ENCODE measurements around the gene COMT. TPM values are rescaled to one million over a fixed set of nuclear protein-coding genes. Genes with fewer than 3 reads are reported as not detected.

COMT gene
- total and polyA plus RNA-seq, 4 donors: 75.3 to 430 (median 146) TPM

- H3K27ac ChIP-seq (ENCODE audit: low read depth in 1 of 2, low read length in 2 of 2): no peak overlapping the region
- no peak overlapping the region for H3K9ac ChIP-seq (ENCODE audit: low read depth in 1 of 2, low read length in 2 of 2)
- H3K27me3 ChIP-seq (ENCODE audit: control insufficient read depth in 4 of 4, insufficient read depth in 4 of 4, low read length in 3 of 4): no peaks in the 10 kb centered on the region
- TF ChIP-seq FOXA2 (IDR thresholded peaks at IDR 0.05) (no peak), YY1 (IDR thresholded peaks at IDR 0.05) (no peak)
- DNase-seq (ENCODE audit: low spot score): no peak
- no peaks in the 10 kb centered on the region for H3K9me3 ChIP-seq (ENCODE audit: control insufficient read depth in 4 of 4, low read length in 3 of 4)
- no peak overlapping the region for H3K4me3 ChIP-seq (ENCODE audit: low read depth in 1 of 3, low read length in 3 of 3)
- H3K4me1 ChIP-seq (ENCODE audit: control insufficient read depth in 4 of 4, insufficient read depth in 4 of 4, low read length in 3 of 4): peaks cover 0 to 4% (median 1%) of the 10 kb centered on the region in 4 donors
- H3K36me3 ChIP-seq (ENCODE audit: control insufficient read depth in 4 of 4, insufficient read depth in 3 of 4, low read depth in 1 of 4, low read length in 3 of 4): peaks cover 6 to 37% (median 16%) of the 10 kb centered on the region in 4 donors
- WGBS: 92% methylated on average over 16 of the region's 16 CpGs
Measured at GRCh38 chr22:19897726-19898125, 43.8 kb upstream of the COMT start.

GRCh38 chr22:19898145-19898544 is 43.4 kb upstream of the COMT start:
- H3K4me1 ChIP-seq (ENCODE audit: control insufficient read depth in 4 of 4, insufficient read depth in 4 of 4, low read length in 3 of 4): peaks cover 0 to 4% (median 1%) of the 10 kb centered on the region in 4 donors
- H3K4me3 ChIP-seq (ENCODE audit: low read depth in 1 of 3, low read length in 3 of 3): no peak overlapping the region
- H3K9ac ChIP-seq (ENCODE audit: low read depth in 1 of 2, low read length in 2 of 2): no peak overlapping the region
- no peaks in the 10 kb centered on the region for H3K27me3 ChIP-seq (ENCODE audit: control insufficient read depth in 4 of 4, insufficient read depth in 4 of 4, low read length in 3 of 4)
- DNase-seq (ENCODE audit: low spot score): no peak
- no peaks in the 10 kb centered on the region for H3K9me3 ChIP-seq (ENCODE audit: control insufficient read depth in 4 of 4, low read length in 3 of 4)
- TF ChIP-seq HNF4G (IDR thresholded peaks at IDR 0.05) (no peak), YY1 (IDR thresholded peaks at IDR 0.05) (no peak), NR2F2 (IDR thresholded peaks at IDR 0.05) (no peak), CTCF (IDR thresholded peaks at IDR 0.05; ENCODE audit: low read depth, low read length, missing input control) (no peak), JUND (IDR thresholded peaks at IDR 0.05) (no peak), HNF4A (conservative IDR thresholded peaks at IDR 0.05) (no peak), MAX (IDR thresholded peaks at IDR 0.05) (no peak), RXRA (IDR thresholded peaks at IDR 0.05) (no peak), GABPA (IDR thresholded peaks at IDR 0.05 in 1 of 2, conservative IDR thresholded peaks at IDR 0.05 in 1 of 2) (no peak), EGR1 (IDR thresholded peaks at IDR 0.05; ENCODE audit: low read depth in 2 of 2) (no peak), FOXA2 (IDR thresholded peaks at IDR 0.05) (no peak), TAF1 (conservative IDR thresholded peaks at IDR 0.05) (no peak), RAD21 (IDR thresholded peaks at IDR 0.05) (no peak), SP1 (IDR thresholded peaks at IDR 0.05) (no peak), REST (IDR thresholded peaks at IDR 0.05) (no peak), ATF3 (IDR thresholded peaks at IDR 0.05) (no peak), FOXA1 (IDR thresholded peaks at IDR 0.05) (no peak), ZBTB33 (IDR thresholded peaks at IDR 0.05) (no peak)
- no peak overlapping the region for H3K27ac ChIP-seq (ENCODE audit: low read depth in 1 of 2, low read length in 2 of 2)
- peaks cover 6 to 40% (median 16%) of the 10 kb centered on the region in 4 donors for H3K36me3 ChIP-seq (ENCODE audit: control insufficient read depth in 4 of 4, insufficient read depth in 3 of 4, low read depth in 1 of 4, low read length in 3 of 4)
- 96% methylated on average over 7 of the region's 7 CpGs for WGBS

Data from liver (tissue), 9 donors.